NCI-H128 (cell line): ENCODE data around the gene UACA.
"Not testable (repeated sequence)": the region's sequence is repeated elsewhere in the genome, so short reads cannot be mapped to it uniquely, and the experiment has no call there.

ENCODE experiments used
- DNase-seq: peaks from one replicate; lab custom pipeline; 2025; ENCODE audit not compliant: unreplicated experiment; lab: John Stamatoyannopoulos, UW

UACA gene

DNA sequence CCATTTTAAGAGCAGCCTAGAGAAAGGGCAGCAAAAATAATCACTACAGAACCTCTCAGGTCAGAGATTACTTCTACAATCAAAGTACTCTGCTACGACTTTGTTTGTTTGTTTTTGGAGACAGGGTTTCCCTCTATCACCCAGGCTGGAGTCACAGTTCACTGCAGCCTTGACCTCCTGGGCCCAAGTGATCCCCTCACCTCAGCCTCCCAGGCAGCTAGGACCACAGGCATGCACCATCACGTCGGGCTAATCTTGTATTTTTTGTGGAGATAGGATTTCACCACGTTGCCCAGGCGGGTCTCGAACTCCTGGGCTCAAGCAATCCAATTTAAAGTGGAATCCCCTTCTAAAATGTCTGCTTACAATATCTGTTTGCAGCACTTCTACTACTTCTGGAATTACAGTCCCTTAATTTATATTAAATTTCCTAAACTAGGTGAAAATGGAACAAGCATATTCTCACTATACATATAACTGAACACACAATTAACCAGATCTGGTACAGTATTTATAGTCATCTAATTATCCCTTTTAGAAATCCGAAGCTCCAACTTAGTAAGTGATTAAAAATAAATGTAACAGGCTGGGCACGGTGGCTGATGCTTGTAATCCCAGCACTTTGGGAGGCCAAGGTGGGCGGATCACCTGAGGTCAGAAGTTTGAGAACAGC is 4.4 kb downstream of the UACA start:
- no peak for DNase-seq

DNA sequence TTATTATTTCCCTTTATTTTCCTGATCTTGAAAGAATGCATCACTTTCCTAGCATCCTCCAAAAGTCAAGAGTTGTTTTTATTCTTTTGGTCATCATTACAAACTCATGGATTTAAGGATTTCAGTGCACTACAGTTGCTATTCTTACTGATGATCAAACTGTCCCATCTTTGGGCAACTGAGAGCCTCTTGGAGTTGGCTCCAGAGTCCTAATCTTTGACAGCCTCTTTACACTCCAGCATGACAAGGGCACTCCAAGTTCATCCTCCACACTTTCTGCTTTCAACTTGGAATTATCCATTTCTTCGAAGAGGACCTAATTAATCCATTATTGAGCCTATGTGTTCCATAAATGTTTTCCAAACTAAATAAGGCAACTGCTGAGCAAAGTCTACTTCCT is 5.7 kb downstream of the UACA start:
- no peak for DNase-seq

DNA sequence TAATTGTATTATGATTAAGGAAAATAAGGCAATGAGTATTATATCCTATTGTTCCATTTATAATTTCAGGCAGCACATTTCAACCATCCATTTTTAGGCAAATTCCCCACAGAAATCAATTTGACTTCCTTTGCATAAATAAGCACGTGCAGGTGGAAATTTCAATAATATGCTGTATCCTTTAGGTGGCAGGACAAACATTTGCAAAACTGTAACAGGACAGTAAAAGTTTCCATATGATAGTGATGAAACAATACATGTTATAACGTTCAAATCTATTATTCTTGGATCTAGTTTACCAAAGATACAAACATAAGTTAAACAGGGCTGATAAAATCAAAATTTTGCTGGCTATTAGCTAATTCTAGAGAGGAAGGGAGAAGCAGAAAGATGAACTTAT is 8.5 kb downstream of the UACA start:
- no peak for DNase-seq

DNA sequence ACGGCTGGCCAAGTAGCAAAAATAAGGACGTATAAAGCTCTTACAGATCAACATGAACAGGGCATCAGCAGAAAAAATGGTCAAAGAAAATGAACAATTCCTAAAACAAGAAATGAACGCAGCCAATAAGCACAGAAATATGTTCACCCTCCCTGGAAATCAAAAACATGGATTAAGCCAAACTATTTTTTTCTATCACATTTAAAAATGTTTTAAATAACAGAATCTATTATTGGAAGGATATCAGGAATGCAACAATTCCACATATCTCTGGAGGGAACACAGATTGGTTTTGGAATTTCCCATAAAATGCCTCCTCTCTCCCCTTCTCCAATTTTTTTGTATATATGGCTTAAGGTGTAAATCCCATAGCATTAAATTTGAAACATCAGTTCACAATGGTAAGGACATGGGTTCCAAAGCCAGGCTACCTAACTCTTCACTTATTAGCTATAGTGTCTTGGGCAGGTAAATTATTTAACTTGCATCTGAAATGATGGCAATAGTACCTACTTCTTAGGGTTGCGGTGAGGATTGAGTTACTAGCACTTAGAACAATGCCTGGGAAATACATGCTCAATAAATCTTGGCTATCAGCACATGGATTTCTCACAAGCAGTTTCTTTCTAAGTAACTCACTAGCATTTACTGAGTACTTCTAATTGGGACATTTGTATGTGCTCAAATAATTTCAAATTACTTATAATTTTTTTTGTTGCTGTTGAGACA is 10.1 kb downstream of the UACA start:
- DNase-seq: no peak

DNA sequence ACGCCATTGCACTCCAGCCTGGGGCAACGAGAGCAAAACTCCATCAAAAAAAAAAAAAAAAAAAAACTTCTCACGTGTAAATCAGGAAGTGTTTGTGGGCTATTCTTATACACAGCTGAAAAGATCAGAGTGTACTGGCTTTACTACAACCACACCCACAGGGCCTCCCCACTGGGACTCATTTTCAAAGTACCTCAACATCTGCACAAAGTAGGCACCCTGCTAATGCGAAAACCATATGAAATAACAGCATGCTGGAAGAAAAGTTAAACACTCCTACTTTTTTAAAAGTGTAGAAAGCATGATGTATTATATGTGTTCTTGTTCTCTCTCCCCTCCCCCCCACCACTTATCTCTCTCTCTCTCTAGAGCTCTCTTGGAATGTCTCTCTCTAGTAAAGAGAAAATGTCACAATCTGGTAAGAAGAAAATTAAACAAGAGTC is 11.1 kb downstream of the UACA start:
- DNase-seq: no peak

DNA sequence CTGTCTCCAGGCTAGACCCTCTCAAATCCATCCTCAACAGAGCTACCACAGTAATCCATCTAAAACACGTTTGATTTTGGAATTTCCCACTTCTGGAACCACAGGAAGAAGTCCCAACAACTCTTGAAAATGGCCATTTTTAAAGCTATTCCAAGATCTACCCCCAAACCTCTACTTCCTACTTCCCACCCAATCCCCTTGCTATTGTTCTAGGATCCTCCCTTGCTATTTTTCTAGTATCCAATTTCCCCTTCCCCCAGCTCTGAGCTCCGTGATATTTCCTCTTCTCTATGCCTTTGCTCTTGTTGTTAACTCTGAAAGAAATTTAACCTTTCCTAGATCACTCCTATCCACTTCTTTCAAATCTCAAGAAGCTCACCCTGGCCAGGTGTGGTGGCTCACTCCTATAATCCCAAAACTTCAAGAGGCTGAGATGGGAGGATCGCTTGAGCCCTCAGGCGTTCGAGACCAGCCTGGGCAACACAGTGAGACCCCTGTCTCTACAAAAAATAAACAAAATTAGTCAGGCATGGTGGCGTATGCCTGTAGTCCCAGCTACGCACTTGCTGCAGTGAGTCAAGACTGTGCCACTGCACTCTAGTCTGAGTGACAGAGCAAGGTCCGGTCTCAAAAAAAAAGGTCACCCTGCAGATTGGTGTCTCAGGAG is 13.0 kb downstream of the UACA start:
- no peak for DNase-seq

DNA sequence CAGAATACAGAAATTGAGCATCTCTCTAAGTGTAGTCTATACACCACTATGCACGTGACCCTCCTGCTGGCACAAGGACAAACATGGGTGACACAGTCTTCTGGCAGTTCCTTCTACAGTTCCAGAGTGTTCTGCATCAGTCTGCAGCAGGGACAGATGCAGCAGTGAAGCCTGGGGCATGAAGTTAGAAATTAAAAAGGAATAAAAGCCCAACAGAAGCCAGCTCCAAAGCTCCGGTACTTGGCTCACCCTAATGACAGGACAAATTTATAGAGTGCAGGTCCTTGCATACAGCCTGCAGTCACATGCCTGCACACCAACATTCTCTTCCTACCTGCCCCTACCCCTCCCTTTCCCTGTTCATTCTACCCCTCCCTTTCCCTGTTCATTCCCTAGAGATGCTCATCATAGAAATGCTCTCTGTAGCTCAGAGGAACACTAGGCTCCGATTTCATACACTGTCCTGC is 15.0 kb downstream of the UACA start:
- no peak for DNase-seq

DNA sequence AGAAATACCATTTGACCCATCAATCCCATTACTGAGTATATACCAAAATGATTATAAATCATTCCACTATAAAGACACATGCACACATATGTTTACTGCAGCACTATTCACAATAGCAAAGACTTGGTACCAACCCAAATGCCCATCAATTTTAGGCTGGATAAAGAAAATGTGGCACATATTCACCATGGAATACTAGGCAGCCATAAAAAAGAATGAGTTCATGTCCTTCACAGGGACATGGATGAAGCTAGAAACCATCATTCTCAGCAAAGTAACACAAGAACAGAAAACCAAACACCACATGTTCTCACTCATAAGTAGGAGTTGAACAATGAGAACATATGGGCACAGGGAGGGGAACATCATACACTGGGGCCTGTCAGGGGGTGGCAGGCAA is 16.8 kb downstream of the UACA start:
- not testable (repeated sequence) for DNase-seq

DNA sequence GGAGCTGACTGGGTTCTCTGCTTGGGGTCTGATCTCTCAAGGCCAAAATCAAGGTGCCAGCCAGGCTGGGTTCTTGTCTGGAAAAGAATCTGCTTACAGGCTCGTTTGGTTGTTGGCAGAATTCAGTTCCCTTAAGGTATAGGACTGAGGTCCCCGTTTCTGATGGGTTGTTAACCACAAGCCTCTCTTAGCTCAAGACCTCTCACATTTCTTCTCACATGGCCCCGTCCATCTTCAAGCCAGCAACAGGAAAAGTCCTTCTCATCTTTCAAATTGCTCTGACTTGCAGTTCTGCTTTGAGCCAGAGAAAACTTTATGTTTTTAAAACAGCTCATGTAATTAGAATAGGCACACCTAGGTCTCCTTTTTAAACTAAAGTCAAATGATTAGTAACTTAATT is 20.4 kb downstream of the UACA start:
- no peak for DNase-seq

DNA sequence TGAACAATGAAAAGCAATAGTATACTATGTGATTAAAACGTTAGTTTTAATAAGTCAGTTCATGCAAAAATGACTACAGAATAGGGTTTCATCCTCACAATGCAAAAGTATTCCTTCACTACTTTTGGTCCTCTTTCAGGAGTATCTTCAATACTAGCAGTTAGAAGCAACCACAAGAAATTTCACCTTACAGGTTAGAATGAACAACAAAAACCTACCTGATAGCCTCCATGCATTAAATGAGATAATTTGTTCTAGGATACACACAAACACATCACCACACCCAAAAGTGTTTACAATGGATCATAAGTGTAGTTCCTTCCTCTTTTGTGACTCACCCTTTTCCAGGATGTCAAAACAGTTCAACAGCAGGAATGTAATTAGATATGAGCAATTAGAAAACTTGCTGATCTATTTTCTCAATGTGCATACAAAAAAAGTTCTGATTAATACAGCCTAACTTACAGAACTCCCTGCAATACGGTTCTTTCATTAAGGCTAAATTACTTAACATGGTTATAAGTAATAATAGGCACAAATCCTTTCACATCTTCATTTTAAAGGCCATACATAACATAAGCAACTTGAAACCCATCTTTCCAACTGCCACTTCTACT is 21.6 kb downstream of the UACA start:
- no peak for DNase-seq

DNA sequence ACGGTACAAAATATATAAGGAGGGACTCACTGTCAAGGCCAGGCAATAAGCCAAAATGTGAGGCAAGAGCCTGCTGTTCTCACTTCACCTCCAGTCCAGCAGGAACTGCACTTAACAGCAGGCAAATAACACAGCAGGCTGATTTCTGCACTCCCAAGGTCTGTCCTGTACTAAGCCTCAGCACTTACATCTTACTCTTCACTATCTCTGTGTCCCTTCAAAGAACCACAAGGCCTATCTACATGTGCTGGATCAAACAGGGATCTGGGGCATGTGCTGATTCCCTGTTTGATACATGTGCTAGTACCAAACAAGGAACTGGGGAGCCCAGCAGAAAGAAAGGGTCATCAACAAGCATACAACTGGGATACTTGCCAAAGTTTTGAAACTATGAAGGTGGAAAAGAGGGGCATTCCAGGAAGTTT is 22.2 kb downstream of the UACA start:
- no peak for DNase-seq

DNA sequence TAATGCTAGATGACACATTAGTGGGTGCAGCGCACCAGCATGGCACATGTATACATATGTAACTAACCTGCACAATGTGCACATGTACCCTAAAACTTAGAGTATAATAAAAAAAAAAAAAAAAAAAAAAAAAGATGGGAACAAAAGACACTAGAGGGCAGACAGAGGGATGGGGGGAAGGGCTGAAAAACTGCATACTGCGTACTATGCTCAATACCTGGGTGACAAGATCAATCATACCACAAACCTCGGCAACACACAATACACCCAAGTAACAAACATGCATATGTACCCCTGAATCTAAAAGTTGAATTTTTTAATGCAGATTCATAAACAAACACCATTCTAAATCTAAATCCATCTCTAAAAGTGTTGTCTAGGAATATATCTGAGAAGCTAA is 28.3 kb downstream of the UACA start:
- not testable (repeated sequence) for DNase-seq

DNA sequence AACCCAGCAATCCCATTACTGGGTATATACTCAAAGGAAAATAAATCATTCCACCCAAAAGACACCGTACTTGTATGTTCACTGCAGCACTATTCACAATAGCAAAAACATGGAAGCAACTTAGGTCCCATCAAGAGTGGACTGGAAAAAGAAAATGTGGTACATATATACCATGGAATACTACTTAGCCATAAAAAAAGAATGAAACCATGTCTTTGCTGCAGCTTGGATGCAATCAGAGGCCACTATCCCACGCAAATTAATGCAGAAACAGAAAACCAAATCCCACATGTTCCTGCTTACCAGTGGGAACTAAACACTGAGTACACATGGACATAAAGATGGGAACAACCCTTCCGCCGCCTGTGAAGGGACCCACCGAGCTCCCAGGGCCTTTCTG is 34.2 kb downstream of the UACA start:
- no peak for DNase-seq

DNA sequence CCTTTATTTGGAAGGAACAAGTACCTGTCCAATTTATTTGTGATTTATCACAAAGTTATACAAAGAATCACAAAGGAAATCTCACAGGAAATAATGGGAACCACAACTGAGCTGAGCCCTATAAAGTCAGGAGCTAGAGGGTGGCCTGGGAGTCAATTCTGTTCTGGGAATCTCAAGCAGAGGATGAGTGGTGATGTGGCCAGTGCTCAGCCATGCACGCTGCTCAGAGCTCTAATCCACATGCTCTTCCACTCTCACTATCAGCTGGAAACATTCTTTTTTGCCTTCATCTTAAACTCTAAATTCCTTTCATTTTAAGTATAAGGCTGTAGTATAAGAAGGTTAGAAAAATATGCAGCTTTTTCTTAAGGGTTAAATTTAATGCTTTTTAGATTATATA is 36.6 kb downstream of the UACA start:
- DNase-seq: no peak

DNA sequence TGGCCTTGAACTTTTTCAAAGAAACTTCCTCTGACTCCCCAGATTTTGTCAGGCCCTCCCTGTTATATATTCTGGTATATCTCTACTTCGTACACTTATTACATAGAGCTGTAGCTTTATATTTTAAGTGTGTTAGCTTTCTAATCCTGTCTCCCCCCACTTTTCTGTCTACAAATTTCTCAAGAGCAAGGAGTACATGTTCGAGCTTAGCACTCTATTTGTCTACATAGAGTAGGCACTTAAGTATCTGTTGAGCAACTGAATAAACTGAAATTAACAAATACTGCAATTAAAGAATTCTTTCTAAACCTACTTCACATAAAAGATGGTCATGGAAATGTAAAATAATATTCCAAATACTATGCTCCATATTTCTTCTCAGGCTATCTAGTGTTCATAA is 39.4 kb downstream of the UACA start:
- no peak for DNase-seq

DNA sequence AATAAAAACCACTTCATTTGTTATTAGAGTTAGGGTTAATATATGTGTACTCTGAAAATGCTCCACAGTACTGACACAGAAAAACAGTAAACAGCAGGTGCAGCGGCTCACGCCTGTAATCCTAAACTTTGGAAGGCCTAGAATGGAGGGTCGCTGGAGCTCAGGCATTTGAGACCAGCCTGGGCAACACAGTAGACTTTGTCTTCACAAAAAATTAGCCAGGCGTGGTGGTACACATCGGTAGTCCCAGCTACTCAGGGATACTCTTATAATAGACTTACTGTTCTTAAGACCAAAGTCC is 40.3 kb downstream of the UACA start:
- DNase-seq: no peak

DNA sequence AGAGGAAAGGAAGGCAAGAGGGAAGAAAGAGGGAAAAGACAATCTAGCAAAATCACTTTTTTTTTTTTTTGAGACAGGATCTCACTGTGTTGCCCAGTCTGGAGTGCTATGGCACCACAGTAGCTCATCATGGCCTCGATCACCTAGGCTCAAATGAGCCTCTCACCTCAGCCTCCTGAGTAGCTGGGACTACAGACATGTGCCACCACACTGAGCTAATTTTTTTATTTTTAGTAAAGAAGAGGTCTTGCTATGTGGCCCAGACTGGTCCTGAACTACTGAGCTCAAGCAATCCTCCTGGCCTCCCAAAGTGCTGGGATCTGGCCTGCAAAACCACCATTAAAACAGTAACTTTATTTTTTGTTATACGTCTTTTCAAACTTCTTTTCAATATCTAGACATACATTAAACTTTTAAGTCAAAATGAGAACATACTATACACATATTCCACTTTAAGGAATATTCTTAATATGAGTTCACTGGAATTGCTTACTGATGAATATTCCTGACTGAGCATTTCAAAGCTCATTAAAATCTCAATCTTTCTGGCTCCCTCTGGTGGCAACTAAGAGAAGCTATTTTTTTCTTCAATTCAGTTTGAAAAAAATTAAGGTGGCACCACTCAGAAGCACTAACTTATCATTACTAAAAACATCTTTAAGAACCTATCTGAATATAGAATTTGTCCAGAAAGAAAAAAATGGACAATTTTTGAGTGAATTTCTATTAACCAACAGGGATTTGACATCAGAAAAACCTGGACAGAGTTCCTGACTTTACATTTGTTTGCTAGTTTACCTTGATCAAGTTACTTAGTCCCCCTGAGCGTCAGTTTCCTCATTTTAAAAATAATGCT is 40.9 kb downstream of the UACA start:
- no peak for DNase-seq

DNA sequence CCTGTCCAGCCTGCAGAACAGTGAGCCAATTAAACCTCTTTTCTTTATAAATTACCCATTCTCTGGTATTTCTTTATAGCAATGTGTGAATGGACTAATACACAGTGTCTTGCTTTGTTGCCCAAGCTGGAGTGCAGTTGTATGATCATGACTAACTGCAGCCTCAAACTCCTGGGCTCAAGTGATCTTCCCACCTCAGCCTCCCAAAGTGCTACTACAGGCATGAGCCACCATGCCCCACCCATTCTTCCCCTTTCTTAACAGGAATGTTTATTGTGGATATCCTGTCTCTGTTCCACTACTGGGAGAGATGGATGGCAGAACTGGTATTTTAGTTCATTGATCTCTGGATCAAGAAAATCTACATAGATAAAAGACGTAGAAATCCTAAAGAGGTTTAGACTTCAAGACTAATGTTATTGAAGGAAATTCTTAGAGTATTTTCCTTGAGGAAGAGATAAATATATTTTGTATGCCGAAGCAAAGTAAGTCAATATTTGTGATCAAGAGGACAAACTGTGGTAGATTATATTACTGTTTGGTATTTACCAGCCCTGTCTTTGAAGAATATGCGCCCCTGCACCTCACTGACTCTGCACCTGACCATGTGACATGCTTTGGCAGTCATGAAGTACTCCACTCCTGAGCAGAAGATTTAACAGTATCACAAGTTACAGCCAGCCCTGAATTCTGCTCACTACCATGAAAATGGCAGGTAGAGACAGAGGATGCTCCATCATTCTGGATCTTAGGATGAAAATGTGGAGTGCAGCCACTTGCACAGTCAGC is 42.9 kb downstream of the UACA start:
- no peak for DNase-seq

DNA sequence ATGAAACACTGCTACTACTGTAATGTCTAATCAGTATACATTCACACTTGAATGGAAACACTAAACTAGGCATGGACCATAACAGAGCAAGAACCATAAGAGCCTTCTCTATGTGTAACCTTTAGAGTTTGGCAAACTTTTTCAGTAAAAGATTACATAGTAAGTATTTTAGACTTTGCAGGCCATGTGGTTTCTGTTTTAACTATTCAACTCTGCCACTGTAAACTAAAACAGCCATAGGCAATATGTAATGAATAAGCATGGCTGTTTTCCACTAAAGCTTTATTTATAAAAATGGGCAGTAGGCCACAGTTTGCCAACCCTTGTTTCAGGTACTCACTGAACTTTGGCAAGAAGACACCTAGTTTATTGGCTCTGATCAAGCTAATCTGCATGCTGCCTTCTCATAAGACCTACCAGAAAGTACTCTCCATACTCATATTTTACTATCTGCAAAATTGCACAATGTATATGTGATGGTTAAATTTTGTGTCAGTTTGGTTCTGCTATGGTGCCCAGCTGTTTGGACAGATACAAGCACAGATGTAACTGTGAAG is 46.0 kb downstream of the UACA start:
- DNase-seq: no peak
